ENCODE data around the gene SERPINB6.
"Not testable (repeated sequence)": the region's sequence is repeated elsewhere in the genome, so short reads cannot be mapped to it uniquely, and the experiment has no call there.

SERPINB6 gene

DNA sequence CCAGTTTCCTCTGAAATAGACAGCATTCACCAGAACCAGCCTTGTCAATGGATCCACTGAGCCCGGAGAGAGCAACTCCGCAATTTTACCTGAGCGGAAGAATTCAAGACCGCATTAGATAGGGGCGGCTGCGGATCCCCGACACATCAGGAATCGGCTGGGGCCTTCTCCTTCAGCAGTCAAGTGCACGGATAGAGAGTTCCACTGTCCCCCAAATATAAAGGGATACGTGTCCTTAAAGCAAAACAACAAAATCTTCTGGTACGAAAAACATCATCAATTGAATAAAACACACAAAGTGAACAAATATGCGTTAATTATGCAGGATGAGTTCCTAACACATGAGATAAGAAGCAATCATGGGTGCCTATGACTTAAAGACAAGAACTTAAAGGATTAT is 18.3 kb downstream of the SERPINB6 start:
- no peak for DNase-seq

DNA sequence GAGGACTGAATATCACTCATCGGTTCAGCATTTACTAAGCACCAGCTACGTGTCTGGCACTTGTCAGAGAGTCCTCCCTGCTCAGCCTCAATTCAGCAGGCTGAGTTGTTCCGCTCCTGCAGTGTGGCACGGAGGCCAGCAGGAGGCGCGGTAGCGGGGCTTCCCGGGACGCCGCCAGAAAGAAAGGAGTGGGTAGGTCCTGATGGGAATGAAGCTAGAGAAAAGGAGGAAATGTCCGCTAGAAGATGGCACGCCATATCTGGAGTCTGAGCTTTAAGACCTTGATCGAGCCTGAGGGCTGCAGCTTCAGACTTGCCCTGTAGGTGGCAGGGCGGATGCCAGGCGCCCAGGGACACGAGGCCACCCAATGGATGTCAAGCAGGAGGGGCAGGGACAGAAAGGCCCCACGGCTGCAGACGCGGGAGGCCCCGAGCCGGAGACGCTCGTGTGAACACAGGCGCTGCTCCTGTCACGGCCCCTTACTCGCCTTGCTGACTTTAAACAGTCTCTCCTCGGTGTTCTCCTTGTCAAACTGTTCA is 18.7 kb downstream of the SERPINB6 start:
- peak; percentile 79 for DNase-seq

DNA sequence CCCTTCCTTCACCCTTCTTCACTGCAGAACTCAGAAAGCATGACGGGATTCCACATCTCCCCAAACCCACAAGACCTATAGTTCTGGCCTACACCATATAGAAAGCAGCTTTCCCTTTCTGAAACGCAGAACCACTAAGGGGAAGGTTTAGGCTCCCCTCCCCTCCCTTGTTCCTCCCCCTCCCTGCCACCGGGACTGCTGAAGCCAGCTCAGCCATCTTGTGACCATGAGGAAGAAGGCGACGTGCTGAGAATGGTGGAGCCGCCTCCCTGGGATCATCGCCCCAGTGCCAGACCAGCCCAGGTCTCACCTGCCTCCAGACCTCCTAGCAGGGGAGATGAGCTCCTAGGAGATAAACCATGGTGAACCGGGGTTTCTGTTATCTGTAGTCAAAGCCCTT is 19.6 kb downstream of the SERPINB6 start:
- no peak for DNase-seq

DNA sequence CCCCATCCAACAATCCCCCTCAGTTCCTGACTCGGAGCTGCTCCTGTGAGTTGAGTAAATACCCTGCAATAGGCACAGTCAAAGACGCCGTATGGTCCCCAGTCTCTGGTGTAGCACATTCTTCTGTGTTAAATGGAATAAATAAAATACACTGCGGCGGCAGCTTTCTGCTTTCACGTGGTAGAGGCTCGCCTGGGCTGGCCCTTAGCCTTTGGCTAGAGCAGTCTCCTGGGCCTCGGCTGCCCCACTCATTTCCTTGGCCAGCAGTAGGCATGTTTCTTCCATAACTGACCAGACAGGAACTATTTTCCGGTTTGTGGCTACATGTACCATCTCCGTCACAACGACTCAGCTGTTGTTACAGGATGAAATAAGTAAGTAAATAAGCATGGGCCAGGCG is 20.7 kb downstream of the SERPINB6 start:
- DNase-seq, result no peak

DNA sequence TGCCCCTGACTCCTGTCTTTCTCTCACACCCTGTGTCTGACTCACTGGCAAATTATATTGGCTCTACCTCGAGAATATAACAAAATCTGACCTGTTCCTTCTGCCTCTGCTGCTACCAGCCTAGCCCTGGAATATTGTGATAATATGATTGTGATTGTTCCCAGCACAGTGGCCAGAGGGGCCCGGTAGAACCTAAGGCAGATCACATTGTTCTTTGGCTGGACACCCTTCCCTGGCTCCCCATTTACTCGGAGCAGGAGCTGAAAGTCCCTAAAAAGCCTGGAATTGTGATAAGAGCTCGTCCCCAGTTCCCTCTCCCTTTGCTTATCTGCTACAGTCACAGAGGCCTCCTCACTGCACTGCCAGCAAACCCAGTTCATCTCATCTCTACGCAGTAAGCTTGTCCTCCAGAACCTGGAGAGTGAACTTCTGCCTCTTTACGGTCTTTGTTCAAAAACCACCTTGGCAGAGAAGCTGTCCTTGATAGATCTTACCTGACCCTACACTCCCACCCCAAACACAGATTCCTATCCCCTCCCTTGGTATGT is 21.8 kb downstream of the SERPINB6 start:
- no peak for DNase-seq

DNA sequence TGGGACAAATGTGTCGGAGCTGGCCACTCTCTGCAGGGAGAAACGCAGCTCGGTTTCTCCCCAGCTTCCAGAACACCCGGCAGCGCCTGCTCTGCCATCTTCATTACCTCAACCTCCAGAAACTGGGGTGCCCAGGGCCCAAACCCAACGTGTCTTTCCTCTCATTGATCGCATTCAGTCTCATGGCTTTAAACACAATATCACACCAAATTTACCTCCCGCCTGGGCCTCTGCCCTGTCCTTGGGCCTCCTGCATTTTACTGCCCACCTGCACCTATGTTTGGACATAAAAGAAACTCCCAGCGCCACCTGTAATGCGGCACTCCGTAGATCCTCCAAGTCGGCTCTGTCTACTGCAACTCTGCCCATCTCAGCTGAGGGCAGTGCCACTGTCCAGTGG is 22.2 kb downstream of the SERPINB6 start:
- no peak for DNase-seq

DNA sequence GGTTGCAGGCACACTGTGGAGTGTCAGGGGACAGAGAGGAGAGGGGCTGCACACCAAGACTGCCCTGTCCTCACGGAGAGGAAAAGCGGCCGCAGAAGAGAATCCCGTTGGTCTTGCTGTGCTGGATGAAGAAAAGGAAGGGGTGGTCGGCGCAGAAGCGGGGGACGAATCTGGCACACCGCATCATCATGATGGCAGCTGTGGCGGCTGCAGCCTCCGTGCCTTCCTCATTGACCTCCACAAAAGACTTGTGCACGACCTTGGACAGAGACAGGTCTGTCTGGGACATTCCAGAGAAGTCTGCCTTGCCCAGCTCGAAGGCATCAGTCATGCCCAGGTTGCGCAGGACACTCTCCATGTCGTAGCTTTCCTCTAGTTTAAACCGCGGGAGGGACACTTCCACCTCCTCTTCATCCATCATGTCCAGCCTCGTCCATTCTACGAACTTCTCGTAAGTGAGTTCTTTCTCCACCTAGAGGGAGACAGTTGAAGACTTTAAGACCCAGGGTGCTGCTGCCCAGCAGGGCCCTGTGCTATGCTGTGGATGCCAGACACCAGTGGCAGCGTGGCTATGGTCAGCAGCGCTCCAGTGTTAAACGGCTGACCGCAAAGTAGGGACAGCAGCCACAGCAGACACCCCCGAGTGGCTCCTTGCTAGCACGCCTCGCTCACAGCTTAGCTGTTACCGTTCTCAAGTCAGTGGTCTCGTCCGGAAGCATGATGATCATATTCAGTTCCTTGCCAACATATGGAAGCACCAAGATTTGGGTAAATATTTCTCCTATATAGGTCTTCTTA is 22.9 kb downstream of the SERPINB6 start:
- no peak for DNase-seq

DNA sequence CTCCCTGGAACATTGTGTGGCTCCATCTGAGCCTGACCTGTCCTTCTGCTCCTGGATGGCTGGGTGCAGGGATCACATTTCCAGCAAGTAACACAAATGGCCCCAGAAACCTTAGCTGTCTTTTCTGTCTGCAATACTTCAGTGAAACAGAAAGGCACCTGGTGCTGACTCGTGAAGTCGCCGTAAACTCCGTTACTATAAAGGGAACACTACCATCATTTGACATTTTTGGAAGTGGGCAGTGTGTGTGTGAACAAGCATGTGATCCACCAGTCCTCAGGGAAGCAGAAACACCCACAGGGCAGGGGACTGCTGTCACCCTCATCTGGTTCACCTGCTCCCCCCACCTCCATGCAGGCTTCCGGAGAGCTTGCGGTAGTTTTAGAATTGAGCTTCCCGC is 23.9 kb downstream of the SERPINB6 start:
- DNase-seq, result no peak

DNA sequence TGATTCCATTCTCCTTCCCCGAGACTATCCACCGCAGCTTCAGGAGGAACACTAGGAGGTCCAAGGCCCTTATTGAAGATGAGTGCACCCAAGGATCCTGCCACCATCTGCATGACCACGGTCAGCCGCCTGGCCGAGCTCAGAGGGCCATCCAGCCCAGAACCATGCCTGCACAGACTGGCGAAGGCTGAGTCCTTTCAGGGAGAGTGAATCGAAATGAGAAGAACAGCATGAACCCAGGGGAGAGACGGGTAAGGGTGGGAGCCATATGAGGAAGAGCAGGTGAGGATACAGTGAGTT is 26.3 kb downstream of the SERPINB6 start:
- no peak for DNase-seq

DNA sequence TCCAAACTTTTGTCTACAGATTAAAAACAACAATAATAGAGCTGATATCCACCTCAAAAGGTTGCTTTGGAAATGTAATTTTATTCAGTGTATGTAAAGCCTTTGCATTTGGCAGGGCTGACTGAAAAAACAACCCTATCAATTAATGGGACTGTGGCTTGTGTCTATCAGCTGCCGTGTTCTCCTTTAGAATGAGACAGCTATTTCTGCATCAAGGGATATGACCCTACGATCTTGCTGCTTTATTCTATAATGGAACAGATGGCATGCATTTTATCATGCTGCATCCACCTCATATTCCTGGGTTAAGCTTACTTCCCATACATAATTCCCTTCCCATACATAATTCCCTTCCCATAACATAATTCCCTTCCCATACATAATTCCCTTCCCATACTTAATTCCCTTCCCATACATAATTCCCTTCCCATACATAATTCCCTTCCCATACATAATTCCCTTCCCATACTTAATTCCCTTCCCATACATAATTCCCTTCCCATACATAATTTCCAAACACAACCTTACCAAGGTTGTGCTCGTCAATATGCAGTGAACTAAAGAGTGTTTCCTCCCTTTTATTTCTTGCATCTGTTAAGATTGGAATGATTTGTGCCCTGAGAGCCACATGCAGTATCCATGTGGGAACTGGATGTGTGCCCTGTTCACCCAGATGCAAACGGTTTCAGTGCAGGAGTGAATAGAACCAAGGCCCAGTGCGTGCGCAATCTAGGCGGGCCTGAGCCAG is 26.8 kb downstream of the SERPINB6 start:
- DNase-seq, result no peak

DNA sequence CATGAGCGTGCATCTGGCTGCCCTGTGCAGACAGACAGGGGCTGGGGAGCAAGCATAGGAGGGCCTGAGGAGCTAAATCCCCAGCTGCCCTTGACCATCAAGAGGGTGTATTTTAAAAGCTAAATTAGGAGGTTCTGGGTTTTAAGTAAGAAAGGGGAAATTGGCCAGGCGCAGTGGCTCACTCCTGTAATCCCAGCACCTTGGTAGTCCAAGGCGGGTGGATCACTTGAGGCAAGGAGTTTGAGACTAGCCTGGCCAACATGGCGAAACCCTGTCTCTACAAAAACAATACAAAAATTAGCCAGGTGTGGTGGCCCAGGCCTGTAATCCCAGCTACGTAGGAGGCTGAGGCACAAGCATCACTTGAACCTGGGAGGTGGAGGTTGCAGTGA is 27.8 kb downstream of the SERPINB6 start:
- no peak for DNase-seq

DNA sequence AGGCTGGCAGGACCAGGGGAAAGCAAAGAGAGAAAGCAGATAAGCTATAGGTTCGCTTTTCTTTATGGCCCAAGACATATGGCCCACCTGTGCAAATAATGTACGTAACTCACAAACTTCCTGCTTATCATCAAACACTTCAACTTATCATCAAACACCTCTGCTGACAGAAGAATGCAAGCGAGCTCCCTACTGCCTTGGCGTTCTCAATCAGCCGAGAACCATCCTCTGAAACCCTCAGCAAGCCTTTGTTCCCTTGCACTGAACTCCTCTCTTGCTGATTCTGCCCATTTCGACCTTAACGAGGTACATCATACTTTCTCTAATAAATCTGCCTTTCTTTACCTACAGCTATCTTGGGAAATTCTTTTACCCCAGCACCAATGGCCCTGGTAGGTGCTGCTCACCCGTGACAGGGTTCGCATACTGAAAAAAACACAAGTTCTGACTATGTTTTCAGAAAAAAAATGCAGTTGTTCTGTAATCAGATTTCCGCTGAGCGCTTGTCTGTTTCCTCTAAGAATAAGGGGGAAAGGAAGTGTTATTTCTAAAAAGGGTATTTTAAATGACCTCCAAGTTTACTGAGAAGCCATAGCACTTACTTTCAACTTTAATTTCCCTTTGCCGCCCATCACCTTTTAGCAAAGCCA is 28.3 kb downstream of the SERPINB6 start:
- DNase-seq, result no peak

DNA sequence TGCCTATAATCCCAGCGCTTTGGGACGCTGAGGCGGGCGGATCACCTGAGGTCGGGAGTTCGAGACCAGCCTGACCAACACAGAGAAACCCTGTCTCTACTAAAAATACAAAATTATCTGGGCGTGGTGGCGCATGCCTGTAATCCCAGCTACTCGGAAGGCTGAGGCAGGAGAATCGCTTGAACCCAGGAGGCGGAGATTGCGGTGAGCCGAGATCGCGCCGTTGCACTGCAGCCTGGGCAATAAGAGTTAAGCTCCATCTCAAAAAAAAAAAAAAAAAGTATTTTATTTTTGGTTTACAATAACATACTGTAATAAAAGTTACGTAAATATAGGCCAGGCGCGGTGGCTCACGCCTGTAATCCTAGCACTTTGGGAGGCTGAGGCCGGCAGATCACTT is 29.3 kb downstream of the SERPINB6 start:
- not testable (repeated sequence) for DNase-seq

DNA sequence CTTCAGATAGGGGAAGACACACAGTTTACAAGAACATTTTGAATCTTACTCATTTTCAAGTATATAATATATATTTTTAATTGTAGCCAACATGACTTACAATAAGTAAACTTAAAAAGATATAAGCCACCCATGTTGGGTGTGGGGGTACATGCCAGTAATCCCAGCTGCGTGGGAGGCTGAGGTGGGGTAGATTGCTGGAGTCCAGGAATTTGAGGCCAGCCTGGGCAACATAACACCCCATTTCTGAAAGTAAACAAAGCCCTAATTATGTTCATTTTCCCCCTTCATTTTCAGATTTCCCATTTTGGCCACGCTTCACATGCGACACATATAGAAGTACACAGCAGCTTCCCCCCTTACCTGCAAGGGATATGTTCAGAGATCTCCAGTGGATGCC is 30.5 kb downstream of the SERPINB6 start:
- DNase-seq, result no peak

DNA sequence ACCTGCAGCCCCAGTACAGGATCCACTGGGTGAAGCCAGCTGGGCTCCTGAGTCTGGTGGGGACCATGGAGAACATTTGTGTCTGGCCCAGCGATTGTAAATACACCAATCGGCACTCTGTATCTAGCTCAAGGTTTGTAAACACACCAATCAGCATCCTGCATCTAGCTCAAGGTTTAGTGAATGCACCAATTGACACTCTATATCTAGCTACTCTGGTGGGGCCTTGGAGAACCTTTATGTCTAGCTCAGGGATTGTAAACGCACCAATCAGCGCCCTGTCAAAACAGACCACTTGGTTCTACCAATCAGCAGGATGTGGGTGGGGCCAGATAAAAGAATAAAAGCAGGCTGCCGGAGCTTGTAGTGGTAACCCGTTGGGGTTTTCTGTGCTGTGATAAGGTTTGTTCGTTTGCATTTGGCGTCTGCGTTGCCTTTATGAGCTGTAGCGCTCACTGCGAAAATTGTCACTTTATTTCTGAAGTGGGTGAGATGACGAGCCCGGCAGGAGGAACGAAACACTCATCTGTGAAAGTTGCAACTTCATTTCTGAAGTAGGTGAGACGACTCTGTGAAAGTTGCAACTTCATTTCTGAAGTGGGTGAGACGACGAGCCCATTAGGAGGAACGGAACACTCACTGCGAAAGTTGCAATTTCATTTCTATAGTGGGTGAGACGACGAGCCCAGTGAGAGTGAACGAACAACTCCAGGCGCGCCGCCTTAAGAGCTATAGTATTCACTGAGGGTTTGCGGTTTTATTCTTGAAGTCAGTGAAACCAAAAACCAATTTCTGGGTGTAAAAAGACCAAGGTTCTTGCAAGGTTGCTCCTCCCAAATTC is 31.1 kb downstream of the SERPINB6 start:
- no peak for DNase-seq

DNA sequence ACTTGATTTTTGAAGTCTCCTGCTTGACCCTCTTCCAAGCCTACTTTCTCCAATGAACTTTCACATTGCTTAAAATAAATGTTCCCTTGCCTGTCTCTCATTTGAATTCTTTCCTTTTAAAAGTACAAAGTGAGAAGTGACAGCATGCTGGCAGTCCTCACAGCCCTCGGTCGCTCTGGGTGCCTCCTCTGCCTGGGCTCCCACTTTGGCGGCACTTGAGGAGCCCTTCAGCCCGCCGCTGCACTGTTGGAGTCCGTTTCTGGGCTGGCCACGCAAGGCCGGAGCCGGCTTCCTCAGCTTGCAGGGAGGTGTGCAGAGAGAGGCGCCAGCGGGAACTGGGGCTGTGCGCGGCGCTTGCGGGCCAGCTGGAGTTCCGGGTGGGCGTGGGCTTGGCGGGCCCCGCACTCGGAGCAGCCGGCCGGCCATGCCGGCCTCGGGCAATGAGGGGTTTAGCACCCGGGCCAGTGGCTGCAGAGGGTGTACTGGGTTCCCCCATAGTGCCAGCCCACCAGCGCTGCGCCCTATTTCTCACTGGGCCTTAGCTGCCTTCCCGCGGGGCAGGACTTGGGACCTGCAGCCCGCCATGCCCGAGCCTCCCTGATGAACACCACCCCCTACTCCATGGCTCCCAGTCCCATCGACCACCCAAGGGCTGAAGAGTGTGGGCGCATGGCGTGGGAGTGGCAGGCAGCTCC is 31.9 kb downstream of the SERPINB6 start:
- DNase-seq, result no peak

DNA sequence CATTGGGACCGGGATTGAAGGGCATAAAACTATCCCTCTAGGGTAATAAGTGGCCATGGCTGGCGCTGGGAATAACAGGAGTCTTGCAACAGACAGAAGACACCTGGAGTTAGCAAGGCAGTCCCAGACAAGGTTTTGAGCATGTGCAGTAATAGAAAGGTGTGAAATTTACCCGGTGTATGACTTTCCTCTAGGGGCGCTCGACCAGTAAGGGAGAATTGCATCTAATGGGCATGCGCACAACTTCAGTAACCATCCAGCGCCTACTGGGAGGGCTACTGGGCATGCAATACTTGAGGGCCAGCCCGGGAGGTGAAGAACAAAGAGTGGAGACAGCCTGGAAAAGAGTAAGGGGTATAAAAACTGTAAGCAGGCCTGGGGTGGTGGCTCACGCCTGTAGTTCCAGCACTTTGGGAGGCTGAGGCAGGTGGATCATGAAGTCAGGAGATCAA is 32.7 kb downstream of the SERPINB6 start:
- DNase-seq, result no peak

DNA sequence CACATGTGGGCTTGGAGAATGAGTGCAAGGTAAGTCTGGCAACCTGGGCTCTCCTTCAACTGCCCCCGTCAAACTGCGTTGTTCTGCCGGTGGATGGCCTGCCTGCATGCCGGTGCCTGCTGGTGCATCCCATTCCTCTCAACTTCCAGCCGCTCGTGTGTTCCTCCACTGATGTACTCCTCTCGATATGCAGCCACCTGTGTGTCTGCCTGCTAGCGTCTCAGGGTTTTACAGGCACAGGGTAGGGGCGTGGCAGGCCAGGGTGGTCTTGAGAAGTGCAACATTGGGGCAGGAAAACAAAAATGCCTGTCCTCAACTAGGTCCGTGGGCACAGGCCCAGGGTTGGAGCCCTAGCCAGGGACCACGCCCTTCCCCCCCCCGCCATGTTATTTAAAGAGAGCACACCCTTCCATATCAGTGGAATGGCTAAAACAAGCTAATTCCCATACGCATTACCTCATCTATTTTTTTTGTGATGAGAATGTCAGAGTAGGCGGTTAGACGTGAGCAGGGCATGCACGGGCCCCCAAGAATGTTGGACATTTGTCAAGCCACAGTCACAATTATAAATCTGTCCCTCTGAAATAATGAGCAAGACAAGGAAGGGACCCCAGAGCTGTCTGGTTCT is 33.2 kb downstream of the SERPINB6 start:
- DNase-seq, result no peak

DNA sequence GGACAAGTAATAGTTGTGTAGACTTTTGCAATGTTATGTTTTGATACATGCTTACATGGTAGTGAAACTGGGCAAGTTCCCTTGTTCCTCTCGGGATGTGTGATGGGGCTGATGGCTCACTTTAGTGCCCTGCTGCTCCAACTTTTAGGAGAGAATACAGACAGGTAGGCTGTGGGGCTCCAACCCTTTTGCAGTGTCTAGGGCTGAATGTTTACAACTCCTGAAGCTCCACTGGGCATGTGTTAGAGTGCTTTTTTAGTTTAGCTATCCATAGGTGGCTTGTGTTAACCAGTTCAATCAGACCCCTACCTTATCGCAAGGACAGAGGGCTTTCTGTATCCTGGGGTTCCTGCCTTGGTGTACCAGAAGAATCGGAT is 33.8 kb downstream of the SERPINB6 start:
- DNase-seq, result no peak

DNA sequence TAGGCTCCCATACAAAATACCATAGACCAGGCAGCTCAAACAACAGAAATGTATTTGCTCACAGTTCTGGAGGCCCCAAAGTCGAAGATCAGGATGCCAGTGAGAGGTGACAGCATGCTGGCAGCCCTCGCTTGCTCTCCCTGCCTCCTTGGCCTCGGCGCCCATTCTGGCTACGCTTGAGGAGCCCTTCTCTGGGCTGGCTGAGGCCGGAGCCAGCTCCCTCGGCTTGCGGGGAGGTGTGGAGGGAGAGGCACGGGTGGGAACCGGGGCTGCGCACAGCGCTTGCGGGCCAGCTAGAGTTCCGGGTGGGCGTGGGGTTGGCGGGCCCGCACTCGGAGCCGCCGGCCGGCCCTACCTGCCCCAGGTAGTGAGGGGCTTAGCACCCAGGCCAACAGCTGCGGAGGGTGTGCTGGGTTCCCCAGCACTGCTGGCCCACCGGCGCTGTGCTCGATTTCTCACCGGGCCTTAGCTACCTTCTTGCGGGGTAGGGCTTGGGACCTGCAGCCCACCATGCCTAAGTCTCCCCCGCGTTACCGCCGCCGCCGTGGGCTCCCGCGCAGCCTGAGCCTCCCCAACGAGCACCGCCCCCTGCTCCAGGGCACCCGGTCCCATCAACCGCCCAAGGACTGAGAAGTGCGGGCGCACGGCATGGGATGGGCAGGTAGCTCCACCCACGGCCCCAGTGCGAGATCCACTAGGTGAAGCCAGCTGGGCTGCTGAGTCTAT is 35.6 kb downstream of the SERPINB6 start:
- DNase-seq, result no peak

DNA sequence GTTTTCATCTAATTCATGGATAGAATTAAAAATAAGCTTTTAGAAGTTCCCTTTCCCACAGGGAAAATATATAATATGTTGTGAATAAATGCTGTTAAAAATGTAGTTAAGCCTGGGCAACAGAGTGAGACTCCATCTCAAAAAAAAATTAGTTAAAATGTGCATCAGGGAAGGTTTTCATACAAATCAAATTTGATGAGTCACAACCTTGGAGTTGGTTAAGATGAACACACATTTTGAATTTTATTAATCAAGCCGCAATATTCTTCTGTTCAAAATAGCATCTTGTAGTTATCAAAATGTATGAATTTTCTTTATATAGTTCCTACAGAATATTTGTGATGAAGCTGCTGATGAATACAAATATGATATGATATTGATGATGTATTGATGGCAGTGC is 37.3 kb downstream of the SERPINB6 start:
- no peak for DNase-seq
